Sciatic nerve (tissue), 2 donors: ENCODE data around the gene POLR3H. TPM values are rescaled to one million over a fixed set of nuclear protein-coding genes. Genes with fewer than 3 reads are reported as not detected.
"Not testable (repeated sequence)": the region's sequence is repeated elsewhere in the genome, so short reads cannot be mapped to it uniquely, and the experiment has no call there.

Experiments
- ATAC-seq: fragments of 200-7000 bp; cut with Tn5 transposase; one replicate; pipeline ENCODE4 v1.9.1; 2020; ENCODE audit warnings: mild to moderate bottlenecking, moderate library complexity
- DNase-seq: peaks from one replicate; pipeline ENCODE4 v3.0.0-alpha.2; 2020; ENCODE audit warnings: low spot score
- intact Hi-C: fragments of 100-400 bp; cut with DNase I; formaldehyde crosslinking; loops from one replicate; pipeline ENCODE4 v1.14.2; 2022
- total RNA-seq: library from RNA; stranded (reverse); fragmentation: NEBNext Ultra II Directional; extraction: Animal tissue kit (Norgen Biotek cat#: 25700); gene quantifications from one replicate; pipeline ENCODE4 v1.2.1, GENCODE V29; 2021
- donor health status: DM: no; HTN: no; CAD: no.
- donor health status: DM: no; HTN: no; CAD: no.

The POLR3H gene
- total RNA-seq, 1 donor from 2014 or later = 26.6 TPM

DNA sequence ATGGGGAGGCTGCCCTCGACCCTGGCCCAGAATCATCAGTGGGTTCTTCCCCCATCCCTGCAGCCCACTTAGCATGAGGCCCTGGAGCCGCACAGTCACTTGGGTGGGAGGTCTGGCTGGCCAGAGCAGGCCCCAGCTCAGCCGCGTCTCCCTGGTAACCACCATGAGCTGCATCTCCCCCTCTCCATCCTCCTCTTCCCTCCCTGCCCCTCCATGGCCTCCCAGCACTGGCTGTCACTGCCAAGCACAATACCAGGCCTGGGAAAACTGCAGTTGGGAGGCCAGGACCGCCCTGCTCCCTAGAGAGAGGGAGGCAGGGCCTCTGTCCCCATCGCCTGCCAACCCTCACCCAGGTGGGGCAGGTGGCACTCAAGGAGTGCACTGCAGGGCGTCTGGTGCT is 24.5 kb upstream of the POLR3H start:
- ATAC-seq = no peak
- no peak for DNase-seq
- intact Hi-C loops = no loop called here

DNA sequence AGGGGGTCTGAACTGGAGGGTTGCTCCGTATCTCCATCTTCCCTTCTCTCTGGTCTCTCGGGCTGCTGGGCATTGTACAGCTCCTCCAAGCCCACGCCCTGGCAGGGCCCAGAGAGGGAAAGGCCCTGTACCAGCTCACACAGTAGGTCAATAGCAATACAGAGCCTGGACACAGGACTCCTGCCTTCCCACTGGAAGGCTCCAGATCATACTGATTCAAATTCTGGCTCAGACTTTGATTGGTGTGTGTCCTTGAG is 23.2 kb upstream of the POLR3H start:
- peak; percentile 24 for ATAC-seq
- intact Hi-C loops = no loop called here
- no peak for DNase-seq

DNA sequence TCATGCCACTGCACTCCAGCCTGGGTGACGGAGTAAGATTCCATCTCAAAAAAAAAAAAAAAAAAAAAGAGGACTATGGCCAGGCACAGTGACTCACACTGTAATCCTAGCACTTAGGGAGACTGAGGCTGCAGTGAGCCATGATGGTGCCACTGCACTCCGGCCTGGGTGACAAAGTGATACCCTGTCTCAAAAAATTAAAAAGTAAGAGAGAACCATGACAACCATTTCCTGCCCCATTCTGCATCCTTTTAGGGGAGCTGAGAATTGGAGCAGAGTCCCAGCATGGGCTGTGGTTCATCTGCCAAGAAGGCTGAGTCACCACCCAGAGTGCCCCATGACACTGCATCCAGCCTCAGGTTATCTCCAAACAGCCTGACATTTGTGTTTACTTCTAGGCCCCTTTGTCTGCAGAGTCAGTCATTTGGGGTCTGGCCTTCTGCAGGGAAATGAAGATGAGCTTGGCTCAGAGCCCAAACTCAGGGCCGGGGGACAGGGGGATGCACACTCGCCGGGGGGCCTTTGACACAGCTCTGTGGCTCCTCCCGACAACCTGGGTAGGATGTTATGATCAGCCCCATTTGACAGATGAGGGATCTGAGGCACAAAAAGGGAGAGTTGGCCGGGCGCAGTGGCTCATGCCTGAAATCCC is 21.3 kb upstream of the POLR3H start:
- ATAC-seq (peak; percentile 64), DNase-seq (no peak)
- intact Hi-C loops = no loop called here

DNA sequence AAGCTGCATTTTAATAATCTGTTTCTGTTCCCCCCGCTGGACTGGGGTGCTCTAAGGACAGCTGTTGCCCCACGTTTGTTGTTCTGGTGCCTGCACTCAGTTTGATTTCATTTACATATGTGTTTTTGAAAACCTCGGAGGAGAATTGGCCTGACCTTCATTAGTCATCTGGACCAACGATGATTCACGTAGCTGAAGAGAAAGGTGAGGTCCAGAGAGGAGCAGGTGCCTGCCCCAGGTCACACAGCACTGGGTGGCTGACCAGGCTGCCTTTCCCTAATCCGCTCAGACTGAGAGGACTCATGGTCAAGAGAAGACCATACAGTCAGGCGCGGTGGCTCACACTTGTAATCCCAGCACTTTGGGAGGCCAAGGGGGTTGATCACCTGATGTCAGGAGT is 20.3 kb upstream of the POLR3H start:
- intact Hi-C loops = no loop called here
- DNase-seq = no peak
- no peak for ATAC-seq

DNA sequence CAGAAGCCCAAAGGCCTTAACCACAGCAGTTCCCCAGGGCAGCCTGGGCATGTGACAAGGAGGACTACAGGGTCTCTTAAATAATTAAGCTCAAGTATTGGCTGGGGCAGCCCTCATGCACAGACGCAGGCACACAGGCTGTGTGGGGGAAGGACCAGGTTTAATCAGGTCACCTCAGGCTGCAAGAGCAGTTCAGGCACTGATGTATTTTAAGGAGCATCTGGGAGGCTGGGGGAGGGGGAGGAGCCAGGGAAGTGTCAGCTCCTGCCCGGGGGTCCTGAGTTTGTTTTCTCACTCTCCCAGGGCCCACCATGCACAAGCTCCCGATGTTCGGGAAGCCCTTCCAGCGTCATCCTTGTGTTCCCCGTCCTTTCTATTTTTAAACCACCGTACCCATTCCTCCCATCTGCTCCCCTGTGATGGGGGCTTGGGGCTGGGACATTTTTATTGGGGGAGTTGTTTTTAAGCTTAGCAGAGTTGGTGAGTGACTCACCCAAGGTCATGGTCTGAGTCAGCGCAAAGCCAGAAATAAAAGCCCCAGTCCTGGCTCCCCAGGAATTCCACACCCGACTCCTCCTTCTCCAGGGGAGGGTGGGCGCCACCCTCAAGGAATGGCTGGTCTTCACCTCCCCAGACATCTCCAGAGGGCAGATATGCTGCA is 18.9 kb upstream of the POLR3H start:
- no peak for ATAC-seq
- intact Hi-C loops = no loop called here
- DNase-seq = no peak

DNA sequence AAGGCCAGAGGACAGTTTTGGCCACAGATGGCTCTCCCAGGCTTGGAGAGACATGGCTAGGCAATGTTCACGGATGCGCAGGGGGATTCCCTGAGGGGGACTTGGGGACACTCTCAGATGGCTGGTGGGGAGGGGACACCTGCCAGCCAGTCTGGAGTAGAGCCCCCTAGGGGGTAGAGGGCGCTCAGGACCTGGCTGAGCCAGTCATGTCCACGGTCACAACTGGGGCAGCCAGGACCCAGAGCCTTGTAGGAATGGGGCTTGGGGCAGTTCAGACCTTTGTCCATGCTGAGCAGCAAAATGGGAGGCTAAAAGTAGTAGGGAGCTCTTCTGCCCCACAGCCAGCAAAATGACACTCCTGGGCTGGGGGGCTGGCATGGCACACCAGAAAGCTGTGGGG is 18.2 kb upstream of the POLR3H start:
- DNase-seq = no peak
- no peak for ATAC-seq
- intact Hi-C loops = no loop called here

DNA sequence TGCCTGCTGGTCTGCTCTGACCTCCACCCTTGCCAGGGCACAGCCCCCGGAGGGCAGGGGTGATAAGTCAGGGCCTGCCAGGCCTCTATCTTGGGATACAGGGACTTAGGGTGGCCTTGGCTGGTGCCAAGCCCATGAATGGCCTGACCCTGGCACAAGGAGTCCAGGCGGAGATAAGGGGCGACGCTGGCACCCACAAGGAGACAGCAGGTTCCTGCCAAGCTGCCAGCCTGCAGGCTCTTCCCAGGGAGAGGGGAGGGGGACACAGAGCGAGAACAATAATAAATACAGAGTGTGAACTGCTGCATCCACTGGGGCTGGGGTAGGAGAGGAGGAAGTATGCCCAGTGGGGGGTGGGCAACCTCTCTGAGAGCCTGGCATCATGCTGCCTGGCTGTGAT is 17.5 kb upstream of the POLR3H start:
- ATAC-seq (no peak), DNase-seq (no peak)
- intact Hi-C loops = no loop called here

DNA sequence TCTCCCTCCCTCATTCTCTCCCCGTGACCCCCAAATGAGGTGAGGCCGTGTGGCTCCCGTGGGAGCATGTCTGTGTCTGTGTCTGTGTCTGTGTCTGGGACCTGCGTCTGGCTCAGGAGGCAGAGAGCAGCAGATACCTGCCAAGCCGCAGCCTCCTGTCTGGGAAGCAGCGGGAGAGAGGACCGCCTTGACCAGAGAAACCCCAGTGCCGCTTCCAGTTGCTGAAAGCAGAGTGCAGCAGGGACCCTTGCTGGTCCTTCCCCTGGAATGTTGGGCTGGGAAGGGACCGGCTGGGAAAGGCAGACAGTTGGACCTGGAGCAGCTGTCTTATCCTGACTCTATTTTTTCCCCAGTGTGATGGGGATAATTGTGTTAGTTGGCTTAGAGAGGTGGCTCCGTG is 17.1 kb upstream of the POLR3H start:
- no peak for DNase-seq
- intact Hi-C loops = no loop called here
- no peak for ATAC-seq

DNA sequence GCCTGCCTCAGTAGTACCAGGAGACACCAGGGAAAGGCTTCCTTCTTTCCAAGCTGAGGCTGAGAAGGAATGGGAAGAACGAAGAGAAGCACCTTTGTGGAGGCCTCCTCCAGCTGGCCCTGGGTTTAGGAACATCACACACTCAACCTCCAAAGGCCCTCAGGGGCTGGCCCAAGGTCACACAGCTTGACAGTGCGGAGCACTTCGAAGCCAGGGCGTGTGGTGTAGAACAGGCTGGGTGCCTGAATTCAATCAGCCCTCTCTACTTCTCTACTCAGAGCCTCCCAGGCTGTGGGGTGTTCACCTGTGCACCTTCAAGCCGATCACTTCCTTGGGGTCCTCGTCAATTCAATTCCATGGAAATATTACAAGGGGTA is 15.8 kb upstream of the POLR3H start:
- ATAC-seq (peak; percentile 25), DNase-seq (no peak)
- intact Hi-C loops = no loop called here

DNA sequence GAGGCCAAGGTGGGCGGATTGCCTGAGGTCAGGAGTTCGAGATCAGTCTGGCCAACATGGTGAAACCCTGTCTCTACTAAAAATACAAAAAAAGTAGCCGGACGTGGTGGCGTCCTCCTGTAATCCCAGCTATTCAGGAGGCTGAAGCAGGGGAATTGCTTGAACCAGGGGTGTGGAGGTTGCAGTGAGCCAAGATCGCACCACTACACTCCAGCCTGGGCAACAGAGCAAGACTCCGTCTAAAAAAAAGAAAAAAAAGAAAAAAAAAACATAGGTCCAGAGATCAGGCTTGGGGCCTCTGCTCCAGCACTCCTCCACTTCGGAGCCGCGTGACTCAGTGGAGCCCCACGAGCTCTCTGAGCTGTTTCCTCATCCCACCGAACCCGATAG is 14.0 kb upstream of the POLR3H start:
- ATAC-seq, intact Hi-C loops, DNase-seq: not testable (repeated sequence)

DNA sequence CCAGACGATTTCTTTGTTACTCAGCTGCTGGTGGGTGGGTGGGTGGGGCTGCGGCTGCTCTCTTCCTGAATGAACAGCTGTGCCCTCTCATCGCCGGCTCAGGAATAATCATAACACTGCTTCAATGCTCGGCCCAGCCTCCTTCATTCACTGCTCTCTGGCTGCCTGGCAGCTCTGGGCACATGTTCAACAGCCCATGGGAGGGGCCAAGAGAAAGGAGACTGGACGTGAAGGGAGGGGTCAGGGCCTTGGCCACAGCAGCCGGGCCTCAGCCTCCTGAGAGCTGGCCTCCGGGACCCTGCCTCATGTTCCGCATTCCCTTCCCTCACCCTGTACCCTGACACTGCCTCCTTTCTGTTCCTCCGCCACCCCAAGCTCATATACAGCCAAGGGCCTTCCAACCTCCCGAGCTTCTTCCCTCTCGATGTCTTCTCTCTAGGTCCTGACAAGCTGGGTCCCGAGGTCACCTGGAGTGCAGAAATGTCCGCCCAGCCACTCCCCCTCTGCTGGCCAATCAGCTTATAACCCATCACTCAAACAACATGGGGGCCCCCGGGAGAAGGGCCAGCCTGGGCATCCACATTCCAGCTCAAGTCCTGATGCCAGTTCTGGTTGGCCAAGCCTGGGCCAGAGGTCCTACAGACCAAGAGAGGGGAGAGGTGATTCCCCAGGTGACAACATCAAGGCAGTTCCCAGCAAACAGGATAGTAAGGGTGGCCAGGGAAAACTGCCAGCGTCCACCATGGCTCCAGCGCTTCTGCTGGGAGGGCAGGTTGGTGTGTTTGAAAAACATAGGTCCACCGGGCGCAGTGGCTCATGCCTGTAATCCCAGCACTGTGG is 13.4 kb upstream of the POLR3H start:
- peak; percentile 78 for DNase-seq
- ATAC-seq = peak; percentile 81
- intact Hi-C loops = no loop called here

DNA sequence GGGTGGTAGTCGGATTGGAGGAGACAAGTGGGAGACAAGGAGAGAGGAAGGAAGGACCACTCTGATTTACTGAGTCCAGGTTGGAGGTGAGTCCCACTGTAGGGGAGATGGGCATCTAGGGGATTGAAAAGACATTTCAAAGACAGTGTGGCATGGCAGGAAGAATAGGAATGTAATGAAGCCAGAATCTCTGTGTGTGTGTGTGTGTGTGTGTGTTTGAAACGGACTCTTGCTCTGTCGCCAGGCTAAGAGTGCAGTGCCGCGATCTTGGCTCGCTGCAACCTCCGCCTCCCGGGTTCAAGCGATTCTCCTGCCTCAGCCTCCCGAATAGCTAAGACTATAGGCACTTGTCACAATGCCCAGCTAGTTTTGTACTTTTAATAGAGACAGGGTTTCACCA is 12.3 kb upstream of the POLR3H start:
- ATAC-seq = no peak
- DNase-seq = no peak
- intact Hi-C loops = no loop called here

DNA sequence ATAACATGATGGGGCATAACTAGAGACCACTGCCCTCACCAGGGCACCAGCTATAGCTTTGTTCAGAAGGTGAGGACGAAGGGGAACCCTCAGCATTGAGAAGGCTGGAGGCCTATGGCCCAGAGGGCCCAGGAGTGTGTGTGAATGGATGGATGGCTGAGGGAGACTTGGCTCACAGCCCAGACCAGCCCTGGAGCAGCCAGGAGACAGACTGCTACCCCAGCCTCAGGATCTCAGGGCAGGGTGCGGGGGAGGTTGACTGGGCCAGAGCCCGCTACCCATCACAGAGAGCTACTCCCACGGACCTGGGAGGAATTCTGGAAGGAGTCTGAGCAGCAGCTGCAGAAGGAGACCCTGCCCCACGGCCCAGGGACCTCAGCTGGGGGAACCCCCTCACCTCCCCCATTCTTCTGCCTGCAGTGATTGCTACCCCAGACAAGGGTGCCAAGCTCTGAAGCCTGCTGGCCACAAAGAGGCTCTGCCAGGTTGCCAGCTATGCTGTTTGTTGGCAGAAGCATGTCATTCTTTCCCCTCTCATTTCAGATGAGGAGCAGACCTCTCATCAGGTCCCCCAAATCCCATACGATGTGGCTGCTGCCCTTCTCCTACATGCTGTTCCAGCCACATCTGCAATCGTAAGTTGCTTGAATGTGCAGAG is 11.2 kb upstream of the POLR3H start:
- ATAC-seq (no peak), DNase-seq (no peak)

DNA sequence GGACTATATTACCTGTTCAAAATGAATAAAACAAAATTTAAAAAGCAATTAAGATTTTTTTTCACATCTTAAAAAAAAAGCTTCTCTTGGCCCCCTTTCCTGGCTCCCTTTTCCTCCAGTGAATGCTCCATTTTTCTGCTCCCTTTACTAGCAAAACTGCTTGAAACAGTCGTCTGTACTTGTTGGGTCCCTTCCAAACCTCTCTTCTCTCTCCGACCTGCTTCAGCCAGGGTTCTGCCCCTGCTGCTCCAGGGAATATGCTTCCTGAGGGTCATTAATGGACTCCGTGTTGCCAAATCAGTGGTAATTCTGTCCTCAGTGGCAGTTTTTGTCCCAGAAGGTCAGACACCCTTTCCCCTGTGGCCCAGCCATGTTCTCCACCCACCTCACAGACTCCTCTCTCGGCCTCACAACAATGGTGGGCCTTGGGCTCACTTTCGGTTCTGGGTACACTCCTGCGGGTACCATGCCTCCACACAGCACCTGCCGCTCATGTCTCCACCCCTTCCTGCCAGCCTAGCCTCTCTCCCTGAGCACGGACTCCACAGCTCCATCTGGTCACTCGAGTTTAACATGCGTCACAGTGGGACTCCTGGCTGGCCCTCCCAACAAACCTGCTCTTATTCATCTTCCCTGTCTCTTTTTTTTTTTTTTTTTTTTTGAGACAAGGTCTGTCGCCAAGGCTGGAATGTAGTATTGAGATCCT is 7.8 kb upstream of the POLR3H start:
- no peak for ATAC-seq

More for the DNA sequence above, 11.2 kb upstream of the POLR3H start:
- intact Hi-C loops = no loop called here

DNA sequence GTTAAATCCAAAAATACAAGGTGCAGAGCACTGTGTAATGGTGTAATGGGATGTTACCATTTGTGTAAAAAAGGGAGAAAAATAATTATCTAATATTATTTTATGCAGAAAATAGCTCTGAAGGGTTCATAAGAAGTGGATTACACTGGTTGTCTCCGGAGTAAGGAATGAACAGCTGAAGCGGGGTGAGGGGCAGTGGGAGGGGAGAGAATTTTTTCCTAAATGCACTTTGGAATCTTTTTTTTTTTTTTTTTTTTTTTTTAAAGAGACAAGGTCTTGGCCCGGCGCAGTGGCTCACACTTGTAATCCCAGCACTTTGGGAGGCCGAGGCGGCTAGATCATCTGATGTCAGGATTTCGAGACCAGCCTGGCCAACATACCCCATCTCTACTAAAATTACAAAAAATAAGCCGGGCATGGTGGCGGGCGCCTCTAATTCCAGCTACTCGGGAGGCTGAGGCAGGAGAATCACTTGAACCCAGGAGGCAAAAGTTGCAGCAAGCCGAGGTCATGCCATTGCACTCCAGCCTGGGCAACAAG is 6.8 kb upstream of the POLR3H start:
- ATAC-seq (no peak), DNase-seq (no peak)
- intact Hi-C loops = no loop called here

More for the DNA sequence above, 7.8 kb upstream of the POLR3H start:
- intact Hi-C loops = no loop called here
- DNase-seq = no peak

DNA sequence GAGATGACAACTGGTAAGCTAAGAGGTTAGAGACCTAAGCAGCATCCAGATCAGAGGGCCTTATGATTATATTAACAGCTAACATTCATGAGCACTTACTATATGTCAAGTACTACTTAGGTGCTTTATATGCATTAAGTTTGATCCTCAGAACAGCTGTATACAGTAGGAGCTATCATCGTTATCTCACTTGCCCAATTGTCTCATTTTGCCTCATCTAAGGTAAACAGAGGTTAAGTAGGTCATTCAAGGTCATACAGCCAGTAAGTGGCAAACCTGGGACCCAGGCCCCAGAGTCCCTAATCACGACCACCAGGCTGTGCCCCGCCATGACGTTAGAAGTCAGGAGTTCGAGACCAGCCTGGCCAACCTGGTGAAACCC is 4.6 kb upstream of the POLR3H start:
- ATAC-seq (no peak), DNase-seq (no peak)
- intact Hi-C loops = no loop called here

DNA sequence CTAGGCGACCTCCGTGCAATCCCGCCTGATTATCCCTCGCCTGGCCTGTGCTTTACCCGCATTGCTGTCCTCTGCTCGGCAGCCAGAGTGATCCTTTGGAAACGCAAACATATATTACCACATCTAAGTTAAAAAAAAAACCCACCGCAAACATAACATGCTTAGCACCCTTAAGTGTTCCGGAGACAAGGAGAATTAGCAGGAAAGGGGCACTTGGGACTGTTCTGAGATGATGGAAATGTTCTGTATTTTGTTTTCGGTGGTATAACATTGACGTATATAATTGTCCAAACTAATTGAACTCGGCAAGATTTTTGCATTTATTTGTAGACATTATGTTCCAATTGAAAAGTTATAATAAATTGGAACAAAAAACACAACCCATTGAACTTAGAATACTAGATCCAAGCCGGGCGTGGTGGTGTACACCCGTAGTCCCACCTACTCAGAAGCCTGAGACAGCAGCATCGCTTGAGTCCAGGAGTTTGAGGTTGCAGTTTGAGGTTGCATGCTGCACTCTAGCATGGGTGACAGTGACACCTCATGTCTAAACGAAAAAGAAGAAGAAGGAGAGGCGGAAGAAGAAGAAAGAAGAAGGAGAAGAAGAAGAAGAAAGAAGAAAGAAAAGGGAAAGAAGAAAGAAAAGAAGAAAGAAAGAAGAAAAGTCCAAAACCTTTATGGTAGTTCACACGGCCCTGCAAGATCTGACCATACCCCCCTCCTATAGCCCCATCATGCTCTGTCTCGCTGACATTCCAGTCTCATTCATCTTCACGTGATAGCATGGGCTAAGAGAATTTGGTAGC is 604 bp upstream of the POLR3H start:
- ATAC-seq (peak; percentile 18), DNase-seq (no peak)
- intact Hi-C loops = no loop called here

DNA sequence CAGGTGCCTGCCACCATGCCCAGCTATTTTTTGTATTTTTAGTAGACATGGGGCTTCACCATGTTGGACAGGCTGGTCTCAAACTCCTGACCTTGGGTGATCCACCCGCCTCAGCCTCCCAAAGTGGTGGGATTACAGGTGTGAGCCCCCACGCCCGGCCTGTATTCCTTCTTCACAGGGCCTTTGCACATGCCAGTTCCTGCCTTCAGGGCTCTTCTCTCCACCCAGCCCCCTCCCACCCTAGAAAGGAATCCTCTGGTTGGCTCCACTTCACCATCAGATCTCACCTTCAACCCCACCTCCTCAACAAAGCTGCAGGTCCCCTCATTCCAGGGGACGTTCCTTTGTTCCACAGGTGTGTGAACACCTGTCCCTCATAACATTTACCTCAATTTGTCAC is 2.0 kb downstream of the POLR3H start:
- ATAC-seq = no peak
- intact Hi-C loops = no loop called here
- DNase-seq = no peak
